Measurements from ENCODE around the gene SHC1. TPM values are rescaled to one million over a fixed set of nuclear protein-coding genes. Genes with fewer than 3 reads are reported as not detected.

The SHC1 gene
- total RNA-seq, 1 donor from 2014 or later: 216 TPM

DNA sequence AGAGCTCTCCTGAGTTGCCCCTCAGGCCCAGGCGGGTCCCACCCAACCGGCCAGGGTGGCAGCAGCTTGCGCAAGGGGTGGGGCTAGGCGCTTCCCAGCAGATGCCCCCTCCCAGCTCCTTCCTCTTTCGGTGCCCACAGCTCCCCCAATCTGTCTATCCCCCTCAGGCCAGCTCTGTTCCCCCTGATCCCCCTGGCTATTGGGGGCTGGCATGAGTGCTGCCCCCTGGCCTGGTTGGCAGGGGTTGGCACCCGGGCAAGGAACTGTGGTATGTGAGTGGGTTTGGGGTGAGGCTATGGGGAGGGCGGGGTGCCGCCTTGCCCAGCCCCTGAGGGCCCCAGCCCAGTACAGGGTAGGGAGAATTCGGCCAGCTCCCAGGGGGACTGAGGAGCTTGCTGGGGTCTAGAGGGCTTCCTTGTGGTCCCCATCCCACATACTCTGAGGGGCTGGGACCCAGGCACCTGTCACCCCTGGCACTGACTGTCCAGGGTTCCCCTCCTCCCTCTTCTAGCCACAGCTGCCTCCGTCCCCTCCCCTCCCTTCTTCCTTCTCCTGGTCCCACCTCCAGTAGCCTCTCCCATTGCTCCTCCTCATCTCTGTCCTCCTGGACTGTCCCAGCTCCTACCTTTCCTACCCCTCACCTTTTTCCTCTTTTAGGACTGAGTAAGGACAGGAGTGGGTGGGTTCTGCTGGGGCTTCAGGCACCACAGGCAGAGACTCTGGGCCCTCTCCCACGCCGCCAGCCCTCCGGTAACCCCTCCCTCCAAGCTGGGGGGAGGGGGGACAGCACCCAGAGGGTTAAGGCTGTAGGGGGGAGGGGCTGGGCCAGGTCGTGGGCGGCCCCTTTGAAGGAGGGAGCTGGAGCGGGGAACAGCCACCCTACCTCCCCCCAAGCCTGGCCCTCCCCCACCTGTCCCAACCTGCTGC is 37.7 kb upstream of the SHC1 start:
- DNase-seq (ENCODE audit: low spot score): no peak

GRCh38 chr1:155007251-155007828 is 36.8 kb upstream of the SHC1 start:
- no peak for DNase-seq (ENCODE audit: low spot score)

- DNase-seq (ENCODE audit: low spot score): no peak
Measured at GRCh38 chr1:155006601-155007101, 36.1 kb upstream of the SHC1 start.

DNA sequence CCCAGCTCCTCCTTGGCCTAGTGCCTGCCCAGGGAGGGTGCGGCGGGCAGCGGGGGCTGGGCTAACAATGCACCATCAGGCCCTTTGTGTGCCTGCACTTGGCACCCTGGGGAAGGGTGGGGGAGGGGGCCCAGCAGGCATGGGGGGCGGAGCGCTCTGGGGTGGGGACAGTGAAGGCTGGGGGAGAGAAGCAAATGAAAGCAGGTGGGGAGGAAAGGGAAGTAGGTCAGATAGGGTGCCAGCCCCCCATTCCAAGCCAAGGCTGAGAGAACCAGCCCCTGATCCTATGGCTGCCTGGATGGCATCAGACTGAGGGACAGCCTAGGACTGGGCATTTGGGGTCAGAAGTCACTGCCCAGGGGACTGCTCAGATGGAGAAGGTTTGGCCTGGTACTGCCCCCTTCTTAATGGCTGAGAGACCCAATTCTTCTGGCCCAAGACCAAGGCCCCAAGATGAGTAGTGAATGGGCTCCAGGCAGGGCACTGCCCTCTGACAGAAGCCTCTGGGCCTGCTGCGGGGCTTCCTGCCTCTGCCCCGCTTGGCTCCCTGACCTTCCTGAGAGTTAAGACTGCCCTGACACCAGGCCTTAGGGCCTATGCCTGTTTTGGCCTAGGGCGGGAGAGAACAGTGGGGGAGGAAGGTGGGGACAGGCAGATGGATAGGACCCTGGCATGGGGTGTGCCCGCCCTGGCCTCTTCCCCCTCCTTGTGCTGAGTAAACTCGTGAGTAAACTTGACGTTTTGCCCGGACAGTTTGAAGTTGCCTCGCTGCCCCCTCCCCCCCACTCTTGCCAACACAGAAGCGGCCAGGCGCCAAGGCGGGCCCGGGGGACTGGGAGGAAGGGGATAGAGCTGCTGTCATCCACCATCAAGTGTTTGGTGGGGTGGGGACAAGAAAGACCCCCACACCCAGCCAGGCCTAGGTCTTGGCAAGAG is 34.8 kb upstream of the SHC1 start:
- DNase-seq (ENCODE audit: low spot score): peak; percentile 85

DNA sequence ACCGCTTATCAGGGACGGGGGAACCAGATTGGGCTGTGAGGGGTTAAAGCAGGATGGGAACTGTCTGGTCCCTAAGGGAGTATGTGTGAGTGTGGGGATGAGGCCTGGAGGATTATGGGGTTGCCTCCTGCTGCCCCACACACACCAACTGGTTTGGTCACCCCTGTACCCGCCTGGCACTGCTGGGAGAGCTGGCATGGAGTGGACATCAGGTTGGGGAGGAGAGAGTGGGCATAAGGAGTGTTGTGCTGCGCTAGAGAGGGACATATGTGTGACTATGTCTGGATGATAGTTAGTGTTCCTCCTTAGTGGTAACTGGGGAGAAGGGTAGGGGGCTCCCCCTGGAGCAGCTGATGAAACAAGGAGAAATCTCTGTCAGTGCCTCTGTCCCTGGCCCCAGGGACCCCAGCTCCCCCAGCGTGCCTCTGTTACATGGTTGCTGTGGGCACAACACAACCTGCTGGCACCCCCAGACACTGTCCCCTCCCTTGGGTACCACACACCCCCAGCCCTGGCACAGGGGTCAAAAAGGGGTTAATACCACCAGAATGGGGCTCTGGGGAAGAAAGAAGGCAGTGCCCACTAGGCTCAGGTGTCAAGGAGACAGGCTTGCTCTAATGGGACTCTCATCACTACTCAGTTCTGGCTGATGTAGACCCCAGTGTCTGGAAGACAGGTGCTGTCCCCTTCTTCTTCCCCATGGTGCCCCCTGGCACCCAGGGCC is 34.0 kb upstream of the SHC1 start:
- no peak for DNase-seq (ENCODE audit: low spot score)

DNA sequence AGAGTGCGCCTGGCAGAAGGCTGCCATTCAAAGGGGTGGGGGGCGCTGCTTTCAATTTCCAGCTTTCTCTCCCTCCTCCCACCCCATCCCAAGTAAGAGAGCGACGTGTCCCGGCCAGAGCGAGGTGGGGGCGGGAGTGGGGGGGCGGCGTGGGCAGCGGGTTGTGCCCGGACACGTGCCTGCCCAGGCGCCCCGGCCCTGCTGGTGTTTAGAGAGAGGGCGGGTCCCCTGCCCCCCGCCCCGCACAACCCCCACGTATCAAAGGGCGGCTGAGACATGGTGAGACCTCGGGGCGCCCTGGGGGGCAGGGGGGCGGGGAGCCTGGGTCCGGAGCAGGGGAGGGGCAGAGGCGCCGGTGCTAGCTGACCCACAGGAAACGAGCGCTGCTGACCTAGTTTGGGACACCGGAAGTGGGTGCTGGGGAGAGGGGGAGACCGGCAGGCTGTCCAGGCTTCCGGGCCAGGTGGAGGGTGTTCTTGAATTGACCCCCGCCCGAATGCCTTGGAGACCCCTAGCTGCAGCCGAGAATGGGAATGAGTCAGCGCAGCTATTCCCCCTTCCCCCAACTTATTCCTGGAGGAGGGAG is 33.3 kb upstream of the SHC1 start:
- peak; percentile 87 for DNase-seq (ENCODE audit: low spot score)

GRCh38 chr1:155003227-155003765 is 32.7 kb upstream of the SHC1 start:
- no peak for DNase-seq (ENCODE audit: low spot score)

- DNase-seq (ENCODE audit: low spot score): no peak
Measured at GRCh38 chr1:155002464-155003226, 32.1 kb upstream of the SHC1 start, which contains the start of gene ZBTB7B. Gene ZBTB7B, plus strand, starts transcription at chr1:155002802. Its CDS starts 11,859 bp downstream, at chr1:155014661.

GRCh38 chr1:155001675-155002463 is 31.3 kb upstream of the SHC1 start:
- DNase-seq (ENCODE audit: low spot score): peak; percentile 100

GRCh38 chr1:155001425-155001674 is 30.8 kb upstream of the SHC1 start:
- no peak for DNase-seq (ENCODE audit: low spot score)

- peak; percentile 97 for DNase-seq (ENCODE audit: low spot score)
Measured at GRCh38 chr1:155000726-155001424, 30.3 kb upstream of the SHC1 start.

GRCh38 chr1:155000411-155000725 is 29.8 kb upstream of the SHC1 start:
- DNase-seq (ENCODE audit: low spot score): no peak

DNA sequence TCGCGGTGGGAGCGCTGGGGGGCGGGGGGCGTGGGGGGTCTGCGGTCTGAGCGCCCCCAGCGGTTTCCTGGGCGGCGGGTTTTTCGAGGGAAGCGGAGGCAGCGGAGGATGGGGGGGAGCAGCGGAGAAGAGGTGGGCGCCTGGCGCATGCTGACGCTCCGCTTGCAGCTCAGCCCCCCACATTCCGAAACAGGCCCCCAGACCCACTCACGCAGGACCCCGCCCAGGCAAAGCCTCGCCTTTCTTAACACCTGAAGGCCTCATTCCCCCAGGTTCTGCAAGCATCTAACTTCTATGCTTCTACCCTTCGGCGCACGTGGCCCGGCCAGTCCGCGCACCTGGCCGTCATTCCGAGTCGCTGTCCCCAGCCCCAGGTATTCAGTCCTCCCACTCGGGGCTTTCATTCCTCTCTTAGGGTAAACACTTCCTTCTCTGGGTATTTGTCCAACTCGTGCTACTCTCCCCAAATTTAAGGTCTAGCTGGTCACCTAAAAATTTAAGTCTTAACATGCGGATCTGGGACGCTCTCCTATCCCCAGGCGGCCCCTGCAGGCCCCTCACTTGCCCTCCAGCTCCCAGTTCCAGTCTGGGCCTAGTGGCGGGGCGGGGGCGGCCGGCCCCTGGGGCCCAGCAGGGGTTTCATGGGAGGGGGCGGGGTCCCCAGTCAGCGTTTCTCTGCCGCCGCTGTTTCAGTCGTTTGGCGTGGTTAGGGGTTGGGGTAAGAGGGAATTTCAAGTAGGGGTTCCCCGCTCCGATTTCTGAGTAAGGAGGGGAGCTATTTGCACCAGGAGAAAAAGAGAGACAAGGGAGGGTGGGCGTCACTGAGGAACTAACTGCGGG is 29.2 kb upstream of the SHC1 start:
- peak; percentile 64 for DNase-seq (ENCODE audit: low spot score)

DNA sequence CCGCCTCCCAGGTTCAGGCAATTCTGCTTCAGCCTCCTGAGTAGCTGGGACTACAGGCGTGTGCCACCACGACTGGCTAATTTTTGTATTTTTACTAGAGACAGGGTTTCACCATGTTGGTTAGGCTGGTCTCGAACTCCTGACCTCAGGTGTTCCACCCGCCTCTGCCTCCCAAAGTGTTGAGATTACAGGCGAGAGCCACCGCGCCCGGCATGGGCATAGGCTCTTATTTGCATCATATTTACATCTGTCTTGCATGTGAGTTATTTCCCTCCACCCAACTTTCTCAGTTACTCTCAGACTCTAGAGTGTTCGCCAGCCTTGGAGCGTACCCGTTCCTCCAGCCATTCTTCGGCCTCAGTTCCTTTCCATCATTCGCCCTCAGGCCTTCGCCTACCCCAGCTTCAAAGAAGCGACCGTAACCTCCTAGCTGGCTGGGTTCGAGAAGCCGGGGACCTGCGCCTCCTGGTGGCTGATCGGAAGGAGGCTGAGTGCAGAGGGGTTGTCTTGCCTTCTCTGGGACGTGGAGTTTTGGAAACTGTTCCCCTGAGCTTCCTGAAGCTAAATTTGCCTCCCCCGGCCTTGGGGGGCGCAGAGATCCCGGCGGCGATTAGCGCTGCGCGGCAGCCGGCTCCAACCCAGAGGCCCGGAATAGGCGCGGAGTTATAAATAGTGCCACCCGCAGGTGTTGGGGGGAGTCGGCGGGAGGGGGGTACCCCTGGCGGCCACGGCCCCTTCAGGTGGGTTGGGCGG is 28.4 kb upstream of the SHC1 start:
- peak; percentile 71 for DNase-seq (ENCODE audit: low spot score)

GRCh38 chr1:154998201-154998780 is 27.7 kb upstream of the SHC1 start:
- DNase-seq (ENCODE audit: low spot score): no peak

GRCh38 chr1:154996966-154997701 is 26.6 kb upstream of the SHC1 start:
- no peak for DNase-seq (ENCODE audit: low spot score)
